CD8-positive, alpha-beta memory T cell (primary cell): ENCODE measurements around the gene TAMM41. TPM values are rescaled to one million over a fixed set of nuclear protein-coding genes. Genes with fewer than 3 reads are reported as not detected.
"Not testable (repeated sequence)": the region's sequence is repeated elsewhere in the genome, so short reads cannot be mapped to it uniquely, and the experiment has no call there.

ENCODE experiments used
- CTCF ChIA-PET: fragments of 350-600 bp; sonication (Branson Sonifier 250); formaldehyde crosslinking; loops from one replicate; lab custom pipeline; 2021; ENCODE audit warnings: antibody characterized with exemption; lab: Charles Lee
- POLR2A ChIA-PET: fragments of 350-600 bp; sonication (Branson Sonifier 250); formaldehyde crosslinking; loops from one replicate; lab custom pipeline; 2021; ENCODE audit warnings: antibody characterized with exemption; lab: Charles Lee
- DNase-seq, 5 donors: peaks; one replicate each; pipeline versions ENCODE4 v3.0.0 to v3.0.0-alpha.2; 2020 to 2022; ENCODE audit warnings: mixed read lengths in 1 of 5
- H3K27ac ChIP-seq: one replicate; pipeline ENCODE4 v1.7.0; 2013; ENCODE audit warnings: low read depth, mild to moderate bottlenecking, low read length, moderate library complexity
- H3K27me3 ChIP-seq: 2 replicates; pipeline ENCODE4 v1.7.0; 2013; ENCODE audit warnings: low read length, mild to moderate bottlenecking; ENCODE audit not compliant: insufficient read depth, poor library complexity, severe bottlenecking
- H3K36me3 ChIP-seq: 2 replicates; pipeline ENCODE4 v1.7.0; 2013; ENCODE audit warnings: mild to moderate bottlenecking, low read length, moderate library complexity; ENCODE audit not compliant: insufficient read depth
- H3K4me1 ChIP-seq: 2 replicates; pipeline ENCODE4 v1.7.0; 2013; ENCODE audit warnings: mild to moderate bottlenecking, low read length, moderate library complexity; ENCODE audit not compliant: insufficient read depth
- H3K4me3 ChIP-seq: 2 replicates; pipeline ENCODE4 v1.7.0; 2013; ENCODE audit warnings: mild to moderate bottlenecking, low read length
- H3K9me3 ChIP-seq: 2 replicates; pipeline ENCODE4 v1.7.0; 2013; ENCODE audit warnings: mild to moderate bottlenecking, low read length
- H3K27ac Mint-ChIP-seq, 8 donors: one replicate each; pipeline ENCODE4 v1.8.0; 2020 to 2021; ENCODE audit warnings: mixed read lengths in 8 of 8, mild to moderate bottlenecking in 6 of 8, inconsistent platforms in 3 of 8, moderate library complexity in 3 of 8
- H3K27me3 Mint-ChIP-seq, 2 donors: one replicate each; pipeline ENCODE4 v1.8.0; 2020 to 2021; ENCODE audit warnings: mixed read lengths in 2 of 2, mild to moderate bottlenecking in 1 of 2, moderate library complexity in 1 of 2
- H3K36me3 Mint-ChIP-seq, 3 donors: one replicate each; pipeline ENCODE4 v1.8.0; 2020 to 2021; ENCODE audit warnings: mixed read lengths in 3 of 3, inconsistent platforms in 1 of 3, mild to moderate bottlenecking in 1 of 3
- H3K4me1 Mint-ChIP-seq, 3 donors: one replicate each; pipeline ENCODE4 v1.8.0; 2020 to 2021; ENCODE audit warnings: mixed read lengths in 3 of 3, inconsistent platforms in 1 of 3, mild to moderate bottlenecking in 1 of 3
- H3K4me3 Mint-ChIP-seq, 7 donors: one replicate each; pipeline ENCODE4 v1.8.0; 2020 to 2021; ENCODE audit warnings: mixed read lengths in 7 of 7, mild to moderate bottlenecking in 6 of 7, moderate library complexity in 4 of 7, inconsistent platforms in 2 of 7
- H3K9me3 Mint-ChIP-seq, 5 donors: one replicate each; pipeline ENCODE4 v1.8.0; 2020 to 2022; ENCODE audit warnings: mixed read lengths in 5 of 5, mild to moderate bottlenecking in 3 of 5, moderate library complexity in 2 of 5, inconsistent platforms in 1 of 5
- polyA plus RNA-seq: library from polyadenylated mRNA; unstranded; fragments of 300-500 nt; fragmentation: Illumina TruSeq; gene quantifications from one replicate; pipeline ENCODE4 v1.2.3, GENCODE V29; 2021
- total RNA-seq, 2 experiments: library from RNA; stranded (reverse); gene quantifications; one replicate each; pipeline ENCODE4 v1.2.3, GENCODE V29; 2021

Gene TAMM41
- total and polyA plus RNA-seq, 3 experiments from 2014 or later, result 22.9 to 26.1 (median 26.0) TPM

DNA sequence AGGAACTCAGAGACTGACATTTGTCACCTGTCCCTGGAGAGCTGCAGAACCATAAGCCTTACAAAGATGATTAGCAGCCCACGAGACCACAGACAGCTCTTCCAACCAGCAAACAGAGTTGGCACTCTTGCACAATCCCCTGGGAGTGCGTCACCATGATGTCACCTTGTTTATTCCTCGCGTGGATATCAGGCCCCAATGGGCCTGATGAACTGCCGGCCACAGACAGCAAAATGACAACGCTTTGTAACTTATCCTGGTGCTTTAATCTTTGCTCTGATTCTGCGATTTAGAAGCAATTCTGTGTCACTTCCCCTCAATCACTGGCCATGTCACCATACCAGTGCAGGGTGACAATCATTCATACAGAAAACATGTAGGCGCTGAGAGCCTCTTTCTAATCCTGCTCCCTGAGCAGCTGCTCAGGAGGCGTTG, 89.2 kb downstream of the TAMM41 start:
- Histone ChIP-seq H3K27ac (no peak overlapping the region), H3K4me3 (no peak overlapping the region), H3K36me3 (no peaks in the 10 kb centered on the region), H3K9me3 (no peaks in the 10 kb centered on the region), H3K4me1 (no peaks in the 10 kb centered on the region), H3K27me3 (peaks cover 3% of the 10 kb centered on the region)
- POLR2A ChIA-PET, result no interaction called here
- CTCF ChIA-PET, result no interaction called here
- H3K4me1 Mint-ChIP-seq, result no peaks in the 10 kb centered on the region
- DNase-seq, result no peak
- H3K36me3 Mint-ChIP-seq, result no peaks in the 10 kb centered on the region
- peaks cover 0 to 4% of the 10 kb centered on the region in 2 donors for H3K27me3 Mint-ChIP-seq
- no peak overlapping the region for H3K4me3 Mint-ChIP-seq
- no peaks in the 10 kb centered on the region for H3K9me3 Mint-ChIP-seq
- no peak overlapping the region for H3K27ac Mint-ChIP-seq

DNA sequence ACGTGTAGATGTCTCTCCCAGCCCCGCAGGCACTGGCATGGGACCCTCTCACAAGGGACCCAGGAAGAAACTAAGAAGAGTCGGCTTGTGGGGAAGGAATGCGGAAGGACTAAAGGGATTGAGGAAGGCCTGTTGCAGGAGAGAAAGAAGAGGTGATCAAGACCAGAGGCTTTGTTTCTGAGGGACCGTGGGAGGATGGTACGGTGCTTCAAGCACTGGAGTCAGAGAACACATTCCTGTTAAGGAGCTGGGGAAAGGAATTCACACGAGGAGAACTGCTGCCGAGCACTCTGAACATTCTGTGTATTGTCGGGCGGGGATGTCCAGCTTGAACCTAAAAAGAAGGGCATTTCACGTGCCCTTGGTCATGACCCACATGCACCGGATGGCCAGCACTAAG, 91.4 kb downstream of the TAMM41 start:
- CTCF ChIA-PET, result no interaction called here
- no peaks in the 10 kb centered on the region for H3K4me1 ChIP-seq
- Mint-ChIP-seq H3K4me3 (no peak overlapping the region), H3K27me3 (peaks cover 0 to 4% of the 10 kb centered on the region in 2 donors), H3K4me1 (no peaks in the 10 kb centered on the region), H3K36me3 (no peaks in the 10 kb centered on the region), H3K9me3 (no peaks in the 10 kb centered on the region), H3K27ac (no peak overlapping the region)
- H3K9me3 ChIP-seq, result no peaks in the 10 kb centered on the region
- no peaks in the 10 kb centered on the region for H3K36me3 ChIP-seq
- POLR2A ChIA-PET, result no interaction called here
- H3K27me3 ChIP-seq, result peaks cover 3% of the 10 kb centered on the region
- no peak overlapping the region for H3K4me3 ChIP-seq
- H3K27ac ChIP-seq, result no peak overlapping the region
- DNase-seq, result no peak

DNA sequence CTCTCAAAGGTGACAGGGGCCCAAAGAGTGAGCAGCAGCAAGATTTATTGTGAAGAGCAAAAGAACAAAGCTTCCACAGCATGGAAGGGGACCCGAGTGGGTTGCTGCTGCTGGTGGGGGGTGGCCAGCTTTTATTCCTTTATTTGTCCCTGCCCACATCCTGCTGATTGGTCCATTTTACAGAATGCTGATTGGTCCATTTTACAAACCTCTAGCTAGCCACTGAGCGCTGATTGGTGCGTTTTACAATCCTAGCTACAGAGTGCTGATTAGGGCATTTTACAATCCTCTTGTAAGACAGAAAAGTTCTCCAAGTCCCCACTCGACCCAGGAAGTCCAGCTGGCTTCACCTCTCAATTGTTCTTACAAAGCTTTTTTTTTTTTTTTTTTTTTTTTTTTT, 94.4 kb downstream of the TAMM41 start:
- H3K4me1 ChIP-seq, H3K36me3 ChIP-seq, H3K27me3 ChIP-seq, DNase-seq, H3K27me3 Mint-ChIP-seq, H3K9me3 ChIP-seq, CTCF ChIA-PET, H3K4me3 Mint-ChIP-seq, H3K9me3 Mint-ChIP-seq, H3K4me1 Mint-ChIP-seq, H3K36me3 Mint-ChIP-seq, H3K27ac ChIP-seq, H3K27ac Mint-ChIP-seq, H3K4me3 ChIP-seq: not testable (repeated sequence)
- POLR2A ChIA-PET, result interaction anchor here (0.6 to 0.7 kb wide), 2 partner anchors 57 to 68 kb away, joined by 4 to 6 read pairs; no protein-coding TSS in a partner anchor

DNA sequence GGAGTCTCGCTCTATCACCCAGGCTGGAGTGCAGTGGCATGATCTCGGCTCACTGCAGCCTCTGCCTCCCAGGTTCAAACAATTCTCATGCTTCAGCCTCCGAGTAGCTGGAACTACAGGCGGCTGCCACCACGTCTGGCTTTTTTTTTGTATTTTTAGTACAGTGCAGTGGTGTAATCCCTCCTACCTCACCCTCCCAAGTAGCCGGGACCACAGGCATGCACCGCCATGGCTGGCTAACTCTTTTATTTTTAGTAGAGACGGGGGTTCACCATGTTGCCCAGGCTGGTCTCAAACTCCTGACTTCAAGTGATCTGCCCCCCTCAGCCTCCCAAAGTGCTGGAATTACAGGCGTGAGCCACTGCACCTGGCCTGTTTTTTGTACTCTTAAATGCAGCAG, 98.4 kb downstream of the TAMM41 start:
- H3K4me1 ChIP-seq, CTCF ChIA-PET, H3K4me1 Mint-ChIP-seq, H3K27ac Mint-ChIP-seq, H3K27ac ChIP-seq, POLR2A ChIA-PET, H3K36me3 Mint-ChIP-seq, H3K4me3 ChIP-seq, DNase-seq, H3K27me3 Mint-ChIP-seq, H3K36me3 ChIP-seq, H3K4me3 Mint-ChIP-seq, H3K9me3 ChIP-seq, H3K27me3 ChIP-seq, H3K9me3 Mint-ChIP-seq: not testable (repeated sequence)

Other genes starting within 250 kb of the TAMM41 start
- gene VGLL4, start 203.0 kb downstream of the TAMM41 start, total RNA-seq, result 10 to 100 TPM; 37.7 to 40.5 TPM
- 29.9 TPM for gene VGLL4, start 203.0 kb downstream of the TAMM41 start, polyA plus RNA-seq
- under 1 TPM in 1 of 2 experiments, not detected in 1; 0.09 TPM for gene SYN2, start 157.5 kb upstream of the TAMM41 start, total RNA-seq
- not detected for gene SYN2, start 157.5 kb upstream of the TAMM41 start, polyA plus RNA-seq